A673 (cell line): ENCODE data around the gene EML6.

Source experiments
- CTCF ChIP-seq: fragments of 300-800, 200-600 bp; sonication (generic); conservative IDR thresholded peaks from 2 replicates; pipeline ENCODE4 v1.5.1; 2017; ENCODE audit warnings: low read depth, mild to moderate bottlenecking, antibody characterized with exemption, low read length, moderate library complexity, mixed read lengths
- EZH2 ChIP-seq: fragments of 200-600 bp; sonication (generic); IDR thresholded peaks from 2 replicates; pipeline ENCODE4 v1.6.1; 2017; ENCODE audit warnings: borderline replicate concordance, low read depth, mild to moderate bottlenecking, mixed read lengths, antibody characterized with exemption, low read length; ENCODE audit not compliant: poor library complexity, severe bottlenecking

- no peak for TF ChIP-seq CTCF
- TF ChIP-seq EZH2 = no peak
Observed at GRCh38 chr2:55018619-55019018, 295.2 kb downstream of the EML6 start.
